Stimulated activated CD8-positive, alpha-beta memory T cell treated with anti-CD3 and anti-CD28 coated beads, Interleukin-15, amount 100 ng/mL, for 48 hours (primary cell): ENCODE data around the gene OR9I1.

Experiments used
- DNase-seq, 2 donors: peaks; one replicate each; pipeline ENCODE4 v3.0.0-alpha.2; 2020; ENCODE audit warnings: low read depth in 2 of 2

The OR9I1 gene, protein sequence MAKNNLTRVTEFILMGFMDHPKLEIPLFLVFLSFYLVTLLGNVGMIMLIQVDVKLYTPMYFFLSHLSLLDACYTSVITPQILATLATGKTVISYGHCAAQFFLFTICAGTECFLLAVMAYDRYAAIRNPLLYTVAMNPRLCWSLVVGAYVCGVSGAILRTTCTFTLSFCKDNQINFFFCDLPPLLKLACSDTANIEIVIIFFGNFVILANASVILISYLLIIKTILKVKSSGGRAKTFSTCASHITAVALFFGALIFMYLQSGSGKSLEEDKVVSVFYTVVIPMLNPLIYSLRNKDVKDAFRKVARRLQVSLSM

DNA sequence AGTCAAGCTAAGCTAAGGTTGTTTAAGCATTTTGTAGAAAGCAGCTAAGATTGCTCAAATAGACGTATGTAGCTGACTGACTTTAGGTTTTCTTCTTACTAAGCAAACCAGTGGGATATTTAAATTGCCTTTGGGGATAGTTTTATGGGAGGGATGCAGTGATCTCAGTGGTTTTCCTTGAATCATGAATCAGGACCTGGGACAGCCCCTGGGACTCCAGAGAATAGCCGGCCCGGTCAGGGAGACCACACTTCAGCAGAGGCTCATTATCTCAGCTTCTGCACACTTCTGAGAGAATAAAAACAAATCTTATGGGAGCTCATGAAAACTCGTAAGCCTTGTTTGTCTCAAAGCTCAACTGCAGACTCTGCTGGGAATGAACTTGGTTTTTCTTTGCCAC lies at the start of gene OR9I1:
Gene OR9I1, minus strand, starts transcription at position 62 of the 400 bp plus-strand sequence. CDS start 6,086 bp downstream, outside the sequence.
- DNase-seq = no peak

DNA sequence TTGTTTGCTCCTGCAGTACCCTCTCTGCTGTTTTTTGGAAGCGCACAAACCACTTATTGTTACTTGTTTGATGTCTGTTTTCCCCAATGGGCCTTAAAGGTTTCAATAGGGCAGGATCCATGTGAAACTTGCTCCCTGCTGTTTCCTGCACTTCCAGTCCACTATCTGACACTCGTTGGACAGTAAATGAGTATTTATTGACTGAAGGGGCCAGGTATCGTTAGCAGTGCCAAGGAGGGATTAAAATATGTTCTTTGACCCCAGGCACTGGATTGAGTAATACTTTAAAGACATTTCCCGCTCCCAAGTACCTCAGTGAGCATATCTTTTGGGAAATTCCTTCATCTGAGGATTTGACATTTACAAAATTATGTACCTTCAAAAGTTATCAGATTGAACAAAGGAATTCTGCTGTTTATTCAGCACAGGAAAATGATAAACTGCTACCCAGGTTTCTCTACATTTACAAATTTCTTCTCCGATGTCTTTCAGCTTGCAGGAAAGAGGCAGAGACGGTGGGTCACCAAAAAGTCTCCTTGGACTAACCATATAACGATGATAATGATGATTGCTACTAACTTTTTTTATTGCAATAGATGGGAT lies 40.3 kb upstream of the OR9I1 start:
- DNase-seq = no peak

DNA sequence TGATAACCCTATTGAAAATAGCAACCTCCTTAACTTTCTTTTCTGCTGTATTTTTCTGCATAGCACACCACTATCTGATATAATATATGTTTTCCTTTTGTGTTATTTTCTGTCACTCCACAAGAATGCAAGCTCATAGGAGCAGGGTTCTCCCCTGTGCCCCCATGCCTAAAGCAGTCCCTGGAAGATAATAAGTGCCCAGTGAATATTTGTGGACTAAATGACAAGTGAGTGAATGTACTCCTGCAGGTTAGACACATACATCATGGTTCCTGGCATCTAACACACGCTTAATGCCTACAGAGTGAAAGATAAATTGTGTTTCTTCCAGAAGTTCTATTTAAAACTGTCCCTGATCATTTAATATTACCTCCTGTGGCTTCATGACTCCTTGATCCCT lies 39.7 kb upstream of the OR9I1 start:
- no peak for DNase-seq

DNA sequence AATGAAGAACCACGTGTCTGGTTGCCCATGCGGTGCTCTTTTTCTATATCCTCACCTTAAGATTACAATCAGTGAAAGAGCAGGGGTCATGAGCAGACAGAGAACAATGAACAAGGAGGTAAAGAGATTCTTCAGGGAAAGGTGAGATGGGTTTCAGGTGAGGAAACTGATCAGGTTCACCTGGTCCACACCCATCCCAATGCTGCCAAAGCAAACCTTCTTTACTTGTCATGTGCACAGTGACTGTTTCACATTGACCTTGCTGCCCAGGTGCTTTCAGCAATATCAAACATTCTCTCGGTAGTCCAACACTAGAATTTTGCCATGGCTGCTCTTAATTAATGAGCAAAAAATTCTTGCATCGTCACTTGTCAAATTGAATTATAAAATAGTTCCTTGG lies 39.1 kb upstream of the OR9I1 start:
- DNase-seq = no peak

DNA sequence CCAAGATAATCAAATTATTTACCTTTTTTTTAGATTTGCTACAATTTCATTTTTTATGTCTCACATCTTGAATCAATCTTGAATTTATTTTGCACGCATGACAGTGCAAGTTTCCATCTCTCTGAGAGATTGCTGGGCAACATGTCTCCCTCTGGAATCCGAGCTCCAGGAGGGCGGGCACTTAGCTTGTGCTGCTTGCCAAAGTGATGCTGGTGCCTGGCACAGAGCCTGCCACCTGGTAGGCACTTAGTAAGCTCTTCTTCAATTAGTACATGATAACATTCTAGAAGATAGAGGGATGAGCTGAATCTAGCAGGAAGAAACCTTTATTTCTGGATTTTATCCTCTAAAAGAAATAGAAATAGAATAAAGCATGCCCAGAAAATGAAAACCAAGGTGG lies 27.5 kb upstream of the OR9I1 start:
- DNase-seq = no peak

DNA sequence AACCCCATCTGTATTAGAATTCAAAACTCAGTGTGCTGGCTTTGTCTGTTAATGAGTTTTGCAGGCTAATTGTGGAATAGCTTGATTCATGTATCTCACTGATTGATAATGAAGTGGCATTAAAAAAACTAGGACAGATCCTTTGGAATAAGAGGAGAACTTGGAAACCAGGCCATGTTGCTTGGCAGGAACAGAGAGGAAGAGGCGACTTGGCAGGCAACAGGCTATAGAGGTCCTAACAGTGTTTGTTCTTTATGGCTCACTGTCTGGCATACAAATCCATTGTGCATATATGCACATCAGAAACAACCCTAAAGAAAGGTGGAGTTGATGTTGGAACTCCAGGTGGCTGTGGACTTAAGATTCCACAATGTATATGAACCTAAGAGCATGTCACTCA lies 17.4 kb upstream of the OR9I1 start:
- no peak for DNase-seq

DNA sequence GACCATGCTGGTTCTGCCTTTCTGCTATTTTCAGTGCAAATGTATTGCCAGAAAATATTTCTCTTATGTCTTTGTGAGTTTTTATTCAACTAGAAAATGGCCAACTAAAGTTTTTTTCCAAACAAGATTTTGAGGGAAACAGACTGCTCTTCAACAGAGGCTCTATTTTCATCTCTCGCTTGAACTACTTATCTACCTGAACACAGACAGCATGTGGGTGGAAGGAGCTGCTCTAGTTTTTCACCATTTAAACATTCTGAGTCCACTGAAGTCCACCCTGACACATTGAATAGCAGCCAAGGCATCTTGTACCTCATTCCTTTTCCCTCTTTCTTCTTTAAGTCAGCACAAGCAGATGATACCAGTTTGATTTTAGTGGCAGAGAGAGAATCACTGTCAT lies 9.8 kb upstream of the OR9I1 start:
- no peak for DNase-seq

DNA sequence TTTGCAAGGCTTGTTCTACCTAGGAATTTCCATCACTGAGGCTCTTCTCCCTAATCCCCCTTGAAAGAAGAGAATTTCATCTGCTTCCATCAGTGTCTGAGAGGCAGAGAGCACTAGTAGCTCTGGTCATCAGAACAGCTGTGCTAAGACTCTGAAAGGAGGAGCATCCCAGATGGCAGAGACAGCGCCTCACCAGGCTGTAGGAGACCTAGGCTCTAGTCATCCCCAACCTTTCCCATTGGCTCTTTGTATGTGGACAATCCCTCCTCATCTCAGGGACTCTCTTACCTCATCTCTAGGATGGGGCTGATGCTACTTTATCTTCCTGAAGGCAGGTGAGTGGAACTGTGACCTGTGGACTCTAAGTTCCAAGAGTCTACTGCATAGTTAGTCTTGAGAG lies 8.8 kb upstream of the OR9I1 start:
- no peak for DNase-seq

DNA sequence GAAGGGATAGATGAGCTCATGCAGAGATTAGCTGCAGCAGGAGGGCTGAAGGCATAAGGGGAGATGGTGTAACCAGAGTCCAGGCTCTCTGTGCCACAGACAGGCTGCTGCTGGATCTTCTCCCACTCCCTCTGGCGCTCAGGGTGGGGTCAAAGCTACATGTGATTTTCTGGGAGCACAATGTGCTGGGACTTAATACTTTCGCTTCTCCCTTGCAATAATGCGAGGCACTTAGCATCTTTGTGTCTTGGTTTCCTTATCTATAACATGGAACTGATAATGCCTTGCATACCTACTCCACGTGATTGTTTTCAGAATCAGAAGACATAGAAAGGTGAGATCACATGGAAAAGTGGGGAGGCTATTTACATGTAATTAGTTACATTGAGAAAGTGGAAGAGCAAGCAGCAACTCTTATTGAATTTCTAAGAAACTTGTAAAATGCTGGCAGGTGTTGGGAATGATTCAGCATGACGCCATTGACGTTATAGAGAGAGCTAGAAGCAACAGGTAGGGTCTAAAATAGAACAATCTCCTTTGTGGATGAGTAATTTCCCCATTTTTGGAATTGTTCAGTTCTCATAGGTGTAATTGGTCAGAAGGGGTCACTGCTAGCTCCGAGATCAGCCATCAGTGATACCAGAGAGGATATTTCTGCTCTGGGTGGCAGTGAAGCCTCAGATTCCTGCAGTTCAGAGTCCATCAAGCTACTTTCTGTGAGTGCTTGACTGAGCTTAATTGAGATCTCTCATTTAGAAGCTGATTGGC lies 8.2 kb upstream of the OR9I1 start:
- DNase-seq = no peak

DNA sequence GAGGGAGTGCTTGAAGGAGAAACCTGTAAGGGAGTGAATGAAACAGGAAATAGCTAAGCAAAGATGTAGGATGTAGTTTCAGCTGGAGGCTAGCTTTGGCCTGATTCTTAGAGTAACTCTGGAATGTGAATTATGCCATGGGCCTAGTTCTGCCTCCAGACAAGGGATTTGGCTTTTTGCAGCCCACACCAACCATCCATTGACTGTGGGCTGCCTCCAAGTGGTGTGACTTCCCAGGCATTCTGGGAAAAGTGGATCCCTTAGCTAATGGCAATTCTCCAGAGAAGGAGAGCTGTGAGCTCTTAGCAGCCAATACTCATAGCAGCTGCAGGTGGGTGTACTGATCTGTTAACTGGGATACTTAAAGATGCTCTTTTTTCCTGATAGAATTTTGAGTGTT lies 2.0 kb upstream of the OR9I1 start:
- DNase-seq = no peak

DNA sequence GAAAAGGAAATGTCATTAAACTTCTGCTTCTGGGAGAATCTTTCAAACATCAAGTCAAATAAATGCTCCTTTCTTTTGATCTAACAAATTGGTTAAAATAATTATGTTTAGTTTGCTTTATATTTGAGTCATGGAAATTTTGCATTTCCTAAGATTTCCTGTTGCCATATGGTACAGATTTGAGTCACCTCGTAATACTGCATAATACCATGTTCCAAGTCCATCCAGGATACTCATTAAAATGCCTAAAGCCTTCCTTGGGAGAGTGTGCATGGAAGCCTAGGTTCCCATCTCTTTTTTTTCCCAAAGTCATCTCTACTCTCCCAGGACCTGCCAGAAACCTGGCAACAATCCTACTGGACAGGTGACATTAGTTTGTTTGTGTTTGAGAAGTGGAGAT lies 4.2 kb downstream of the OR9I1 start:
- no peak for DNase-seq

DNA sequence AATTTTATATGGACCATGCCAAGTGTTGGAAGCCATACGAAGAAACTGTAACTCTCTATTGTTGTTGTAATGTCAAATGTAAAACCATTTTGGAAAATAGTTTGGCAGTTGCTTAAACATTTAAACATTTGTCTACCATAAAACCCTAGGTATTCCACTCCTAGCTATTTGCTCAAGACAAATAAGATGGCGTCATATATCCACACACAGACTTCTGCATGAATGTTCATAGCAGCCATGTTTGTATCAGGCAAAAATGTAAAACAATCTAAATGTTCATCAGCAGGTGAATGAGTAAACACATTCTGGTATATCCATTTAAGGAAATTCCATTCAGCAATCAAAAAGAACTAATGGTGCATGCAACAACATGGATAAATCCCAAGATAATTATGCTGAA lies 27.9 kb downstream of the OR9I1 start:
- no peak for DNase-seq

DNA sequence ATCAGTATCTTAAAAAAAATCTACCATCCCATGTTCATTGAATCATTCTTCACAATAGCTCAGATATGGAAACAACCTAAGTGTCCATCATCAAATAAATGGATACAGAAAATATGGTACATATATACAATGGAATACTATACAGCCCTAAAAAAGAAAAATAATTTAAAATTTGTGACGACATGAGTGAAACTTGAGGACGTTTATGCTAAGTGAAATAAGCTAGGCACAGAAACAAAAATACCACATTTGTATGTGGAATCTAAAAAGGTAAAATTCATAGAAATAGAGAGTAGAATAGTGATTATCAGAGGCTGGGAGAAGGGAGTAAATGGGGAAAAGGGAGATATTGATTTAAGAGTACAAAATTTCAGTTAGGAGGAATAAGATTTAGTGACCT lies 38.8 kb downstream of the OR9I1 start:
- DNase-seq = no peak

DNA sequence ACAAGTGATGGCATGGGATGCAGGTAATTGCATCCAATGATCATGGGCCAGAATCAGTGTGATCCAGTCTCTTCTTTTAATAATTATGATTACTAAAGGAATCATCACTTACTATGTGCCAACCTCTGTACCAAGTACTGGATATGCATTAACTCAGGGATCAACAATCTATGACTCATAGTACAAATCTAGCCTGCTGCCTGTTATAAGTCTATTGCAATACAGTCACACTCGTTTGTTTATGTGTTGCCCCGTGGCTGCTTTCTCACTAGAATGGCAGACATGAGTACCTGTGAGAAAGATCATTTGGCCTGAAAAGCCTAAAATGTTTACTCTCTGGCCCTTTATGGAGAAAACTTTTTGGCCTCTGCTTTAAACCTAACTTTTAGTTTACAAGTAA lies 49.5 kb downstream of the OR9I1 start:
- DNase-seq = no peak

DNA sequence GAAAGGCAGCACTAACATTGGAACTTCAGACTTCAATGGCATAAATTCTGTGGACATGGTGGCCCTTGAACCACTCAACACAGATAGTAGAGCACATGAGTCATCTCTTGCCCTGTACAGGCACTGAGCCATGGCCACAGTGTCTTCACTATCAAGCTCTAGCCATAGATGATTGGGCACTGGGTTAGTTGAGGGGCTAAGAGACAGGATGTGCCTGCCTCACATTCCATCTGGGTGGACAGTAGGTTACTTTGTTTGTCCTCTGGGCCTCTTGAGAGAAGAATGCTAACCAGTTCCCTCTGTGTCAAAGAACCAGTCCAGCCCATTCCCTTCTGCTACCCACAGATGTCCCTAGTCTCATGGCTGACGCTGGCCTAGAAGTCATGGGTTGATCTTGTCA lies 54.7 kb downstream of the OR9I1 start:
- DNase-seq = no peak

DNA sequence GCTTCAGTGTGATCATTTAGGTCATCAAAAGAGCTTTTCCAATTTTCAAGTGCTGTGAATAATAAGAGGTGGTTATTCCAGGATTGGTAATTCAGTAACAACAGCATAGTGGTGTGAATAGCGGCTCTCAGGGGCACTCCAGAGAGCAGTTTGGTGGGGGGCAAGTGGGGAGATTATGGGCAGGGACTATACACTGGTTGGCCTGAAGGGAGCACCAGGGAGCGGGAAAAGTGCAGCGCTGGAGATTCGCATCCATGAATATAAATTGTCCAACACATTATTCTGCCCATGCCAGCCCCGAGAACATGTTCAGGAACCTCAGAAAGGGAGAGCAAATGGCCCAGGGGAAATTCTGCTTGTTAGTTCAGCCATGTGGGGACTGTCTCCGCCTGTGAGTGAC lies 56.7 kb downstream of the OR9I1 start:
- DNase-seq = no peak

DNA sequence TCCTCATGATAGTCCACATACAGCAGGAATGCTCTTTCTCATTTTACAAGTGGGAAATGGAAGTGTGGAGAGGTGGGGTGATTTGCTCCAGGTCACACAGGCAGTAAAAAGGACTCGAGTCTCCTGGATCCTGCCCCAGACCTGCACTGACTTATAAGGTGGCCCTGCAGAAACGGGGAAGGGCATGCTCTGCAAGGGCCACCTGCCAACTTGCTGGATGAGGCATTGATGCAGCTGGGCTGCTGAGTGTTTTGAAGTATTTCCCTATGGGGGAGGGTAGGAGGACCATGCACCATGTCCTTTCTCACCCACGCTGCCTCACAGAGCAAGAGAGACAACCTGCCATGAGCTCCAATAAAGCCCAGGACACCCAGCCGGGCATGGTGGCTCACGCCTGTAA lies 57.6 kb downstream of the OR9I1 start:
- no peak for DNase-seq
